Activated CD4-positive, alpha-beta T cell treated with anti-CD3 and anti-CD28 coated beads for 1 hour (primary cell): ENCODE data around the gene CPZ.
"Not testable (repeated sequence)": the region's sequence is repeated elsewhere in the genome, so short reads cannot be mapped to it uniquely, and the experiment has no call there.

ENCODE experiments used
- DNase-seq: peaks from one replicate; pipeline ENCODE4 v3.0.0-alpha.2; 2020

Gene CPZ

GRCh38 chr4:8641931-8642650 lies 49.5 kb downstream of the CPZ start:
- no peak for DNase-seq

GRCh38 chr4:8642651-8643321 lies 50.2 kb downstream of the CPZ start:
- DNase-seq: no peak

- no peak for DNase-seq
These were observed 50.9 kb downstream of the CPZ start for GRCh38 chr4:8643441-8643840.

- DNase-seq: no peak
These were observed 51.4 kb downstream of the CPZ start for GRCh38 chr4:8643986-8644385.

GRCh38 chr4:8644461-8644891 lies 51.9 kb downstream of the CPZ start:
- no peak for DNase-seq

GRCh38 chr4:8644966-8645752 lies 52.6 kb downstream of the CPZ start:
- no peak for DNase-seq

GRCh38 chr4:8645753-8646124 lies 53.2 kb downstream of the CPZ start:
- DNase-seq: no peak

- no peak for DNase-seq
These were observed 53.9 kb downstream of the CPZ start for GRCh38 chr4:8646296-8647093.

- DNase-seq: no peak
These were observed 54.6 kb downstream of the CPZ start for GRCh38 chr4:8647094-8647570.

GRCh38 chr4:8647626-8648025 lies 55.1 kb downstream of the CPZ start:
- no peak for DNase-seq

GRCh38 chr4:8648296-8648695 lies 55.7 kb downstream of the CPZ start:
- DNase-seq: no peak

- no peak for DNase-seq
These were observed 56.5 kb downstream of the CPZ start for GRCh38 chr4:8648816-8649630.

- DNase-seq: no peak
These were observed 57.2 kb downstream of the CPZ start for GRCh38 chr4:8649631-8650361.

- DNase-seq: no peak
These were observed 59.2 kb downstream of the CPZ start for GRCh38 chr4:8651661-8652180.

- no peak for DNase-seq
These were observed 59.9 kb downstream of the CPZ start for GRCh38 chr4:8652181-8653078.

GRCh38 chr4:8653326-8654000 lies 60.9 kb downstream of the CPZ start:
- DNase-seq: no peak

GRCh38 chr4:8654139-8654538 lies 61.6 kb downstream of the CPZ start:
- not testable (repeated sequence) for DNase-seq

GRCh38 chr4:8655411-8656184 lies 63.0 kb downstream of the CPZ start:
- no peak for DNase-seq

- no peak for DNase-seq
These were observed 63.6 kb downstream of the CPZ start for GRCh38 chr4:8656185-8656517.
